Measurements from ENCODE around the gene PRRT1.
"Not testable (repeated sequence)": the region's sequence is repeated elsewhere in the genome, so short reads cannot be mapped to it uniquely, and the experiment has no call there.

PRRT1 gene

DNA sequence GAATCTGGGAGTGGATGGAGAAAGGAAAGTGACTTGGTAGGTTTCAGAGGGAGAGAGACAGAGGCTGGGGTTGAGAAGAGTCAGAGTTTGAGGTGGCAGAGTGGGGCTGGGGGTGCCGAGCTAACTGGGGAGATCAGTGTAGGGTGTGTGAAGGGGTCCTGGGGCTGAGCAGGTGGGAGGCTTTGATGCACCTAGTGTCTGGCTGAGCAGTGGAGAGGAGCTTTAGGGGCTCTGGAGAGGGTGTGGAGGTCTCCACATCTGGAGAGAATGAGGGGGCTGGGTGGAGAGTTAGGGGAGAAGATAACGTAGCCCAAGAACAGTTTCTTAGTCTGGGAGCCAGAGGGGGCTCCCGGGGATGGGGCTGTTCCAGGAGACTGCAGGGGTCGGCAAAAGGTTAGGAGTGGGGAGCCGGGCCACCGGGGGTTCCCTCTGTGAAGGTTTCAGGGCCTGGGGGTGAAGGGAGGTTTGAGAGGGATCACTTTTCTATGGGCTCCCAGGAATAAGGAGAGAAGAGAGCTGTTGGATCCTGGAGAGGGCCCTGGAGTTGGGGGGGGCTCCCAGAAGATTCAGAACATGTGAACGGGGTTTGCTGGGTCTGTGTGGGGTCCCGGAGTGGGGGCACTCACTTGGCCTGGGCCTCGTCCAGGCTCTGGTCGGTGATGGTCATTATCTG, 37.5 kb upstream of the PRRT1 start:
- peaks cover 0 to 62% (median 45%) of the 10 kb centered on the region in 4 donors for H3K4me1 ChIP-seq

GRCh38 chr6:32188381-32189068, 36.8 kb upstream of the PRRT1 start:
- DNase-seq = peak in 1 of 2 donors; percentile 68
- H3K27me3 ChIP-seq = no peaks in the 10 kb centered on the region
- peaks cover 0 to 64% (median 45%) of the 10 kb centered on the region in 4 donors for H3K4me1 ChIP-seq
- peak overlapping the region; percentile 92 to 97 for H3K27ac ChIP-seq
- H3K36me3 ChIP-seq = peaks cover 12 to 25% (median 25%) of the 10 kb centered on the region in 3 donors
- peak overlapping the region; percentile 86 to 92 for H3K4me3 ChIP-seq
- intact Hi-C loops (cut with DNase I; ENCODE audit: low total_unique reads) = no loop called here
- H3K9me3 ChIP-seq = no peaks in the 10 kb centered on the region
- TF ChIP-seq, protein P1, sequence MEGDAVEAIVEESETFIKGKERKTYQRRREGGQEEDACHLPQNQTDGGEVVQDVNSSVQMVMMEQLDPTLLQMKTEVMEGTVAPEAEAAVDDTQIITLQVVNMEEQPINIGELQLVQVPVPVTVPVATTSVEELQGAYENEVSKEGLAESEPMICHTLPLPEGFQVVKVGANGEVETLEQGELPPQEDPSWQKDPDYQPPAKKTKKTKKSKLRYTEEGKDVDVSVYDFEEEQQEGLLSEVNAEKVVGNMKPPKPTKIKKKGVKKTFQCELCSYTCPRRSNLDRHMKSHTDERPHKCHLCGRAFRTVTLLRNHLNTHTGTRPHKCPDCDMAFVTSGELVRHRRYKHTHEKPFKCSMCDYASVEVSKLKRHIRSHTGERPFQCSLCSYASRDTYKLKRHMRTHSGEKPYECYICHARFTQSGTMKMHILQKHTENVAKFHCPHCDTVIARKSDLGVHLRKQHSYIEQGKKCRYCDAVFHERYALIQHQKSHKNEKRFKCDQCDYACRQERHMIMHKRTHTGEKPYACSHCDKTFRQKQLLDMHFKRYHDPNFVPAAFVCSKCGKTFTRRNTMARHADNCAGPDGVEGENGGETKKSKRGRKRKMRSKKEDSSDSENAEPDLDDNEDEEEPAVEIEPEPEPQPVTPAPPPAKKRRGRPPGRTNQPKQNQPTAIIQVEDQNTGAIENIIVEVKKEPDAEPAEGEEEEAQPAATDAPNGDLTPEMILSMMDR (IDR thresholded peaks at IDR 0.05) = no peak

More for the DNA sequence above, 37.5 kb upstream of the PRRT1 start:
- H3K9me3 ChIP-seq = no peaks in the 10 kb centered on the region
- H3K27me3 ChIP-seq = no peaks in the 10 kb centered on the region
- TF ChIP-seq, protein P1 (IDR thresholded peaks at IDR 0.05) = no peak
- peak in 1 of 2 donors; percentile 61 for DNase-seq
- peak overlapping the region; percentile 92 to 97 for H3K27ac ChIP-seq
- peaks cover 12 to 20% (median 19%) of the 10 kb centered on the region in 3 donors for H3K36me3 ChIP-seq
- intact Hi-C loops (cut with DNase I; ENCODE audit: low total_unique reads) = no loop called here
- peak overlapping the region; percentile 86 to 92 for H3K4me3 ChIP-seq

- H3K27me3 ChIP-seq; H3K9me3 ChIP-seq; intact Hi-C loops (cut with DNase I; ENCODE audit: low total_unique reads): not testable (repeated sequence)
- Histone ChIP-seq H3K36me3 (peaks cover 12 to 32% (median 31%) of the 10 kb centered on the region in 3 donors), H3K4me1 (peaks cover 0 to 57% (median 45%) of the 10 kb centered on the region in 4 donors), H3K27ac (peak overlapping the region; percentile 92 to 97), H3K4me3 (peak overlapping the region; percentile 86 to 92)
- peak in 1 of 2 donors; percentile 60 for DNase-seq
Observed at GRCh38 chr6:32187725-32188380, 36.1 kb upstream of the PRRT1 start.

GRCh38 chr6:32187009-32187709, 35.4 kb upstream of the PRRT1 start:
- Histone ChIP-seq H3K36me3 (peaks cover 12 to 39% (median 31%) of the 10 kb centered on the region in 3 donors), H3K27ac (peak overlapping the region; percentile 76 to 92), H3K4me3 (no peak overlapping the region), H3K4me1 (peaks cover 0 to 56% (median 42%) of the 10 kb centered on the region in 4 donors), H3K27me3 (no peaks in the 10 kb centered on the region), H3K9me3 (no peaks in the 10 kb centered on the region)
- TF ChIP-seq, protein P1 (IDR thresholded peaks at IDR 0.05) = no peak
- intact Hi-C loops (cut with DNase I; ENCODE audit: low total_unique reads) = no loop called here
- DNase-seq = no peak

GRCh38 chr6:32186151-32186840, 34.6 kb upstream of the PRRT1 start:
- peak overlapping the region; percentile 76 to 92 for H3K27ac ChIP-seq
- intact Hi-C loops (cut with DNase I; ENCODE audit: low total_unique reads); H3K27me3 ChIP-seq; DNase-seq; H3K4me3 ChIP-seq; H3K9me3 ChIP-seq: not testable (repeated sequence)
- peaks cover 0 to 59% (median 41%) of the 10 kb centered on the region in 4 donors for H3K4me1 ChIP-seq
- peaks cover 14 to 48% (median 32%) of the 10 kb centered on the region in 3 donors for H3K36me3 ChIP-seq

- intact Hi-C loops (cut with DNase I; ENCODE audit: low total_unique reads); H3K9me3 ChIP-seq; H3K4me3 ChIP-seq; H3K27me3 ChIP-seq: not testable (repeated sequence)
- Histone ChIP-seq H3K4me1 (peaks cover 0 to 53% (median 39%) of the 10 kb centered on the region in 4 donors), H3K36me3 (peaks cover 20 to 54% (median 38%) of the 10 kb centered on the region in 3 donors), H3K27ac (peak overlapping the region; percentile 76 to 92)
- DNase-seq = peak; percentile 91 to 96
Observed at GRCh38 chr6:32185681-32186131, 34.0 kb upstream of the PRRT1 start.

Data from tibial artery (tissue), 4 donors.